K562 (cell line): ENCODE results near the gene ZDHHC19. TPM values are rescaled to one million over a fixed set of nuclear protein-coding genes. Genes with fewer than 3 reads are reported as not detected.

Experiments used
- CBFA2T3 ChIP-seq: fragments of 450-650 bp; IDR thresholded peaks from 2 replicates; pipeline ENCODE4 v1.6.1; 2017
- EP400 ChIP-seq: fragments of 450-650 bp; IDR thresholded peaks from 2 replicates; pipeline ENCODE4 v1.6.1; 2017; ENCODE audit warnings: antibody characterized with exemption, mild to moderate bottlenecking, moderate library complexity
- FOXM1 ChIP-seq, 2 experiments: fragments of 450-650 bp in 1 of 2; sonication (generic) in 1 of 2; formaldehyde crosslinking in 1 of 2; IDR thresholded peaks; 2 replicates each; pipeline versions ENCODE4 v1.6.1 to v1.9.0; 2017 to 2022; ENCODE audit warnings: low read depth in 2 of 2, mild to moderate bottlenecking in 2 of 2, missing genetic modification reagents in 1 of 2, moderate library complexity in 1 of 2
- MTA2 ChIP-seq: fragments of 450-650 bp; IDR thresholded peaks from 2 replicates; pipeline ENCODE4 v1.6.1; 2016; ENCODE audit warnings: low read depth
- NEUROD1 ChIP-seq: fragments of 150-350 bp; IDR thresholded peaks from 2 replicates; pipeline ENCODE4 v1.6.1; 2014; ENCODE audit warnings: borderline replicate concordance, low read length, low read depth; ENCODE audit not compliant: partially characterized antibody
- NFE2L1 ChIP-seq: fragments of 450-650 bp; IDR thresholded peaks from 2 replicates; pipeline ENCODE4 v1.6.1; 2016; ENCODE audit warnings: missing genetic modification characterization, low read depth, mild to moderate bottlenecking, missing compliant biosample characterization, moderate library complexity, borderline replicate concordance
- RUNX1 ChIP-seq: sonication (generic); IDR thresholded peaks from 2 replicates; pipeline ENCODE4 v1.6.1; 2016; ENCODE audit warnings: antibody characterized with exemption, low read depth
- TCF7L2 ChIP-seq: fragments of 150-350 bp; IDR thresholded peaks from 2 replicates; pipeline ENCODE4 v1.6.1; 2016; ENCODE audit warnings: low read depth, mild to moderate bottlenecking, low read length, moderate library complexity
- ZBTB26 ChIP-seq: fragments of 450-650 bp; formaldehyde crosslinking; IDR thresholded peaks from 2 replicates; pipeline ENCODE4 v1.4.0; 2022; ENCODE audit warnings: missing genetic modification characterization
- ZBTB5 ChIP-seq: fragments of 450-650 bp; IDR thresholded peaks from 2 replicates; pipeline ENCODE4 v1.6.1; 2017; ENCODE audit warnings: antibody characterized with exemption
- ZBTB8A ChIP-seq: fragments of 450-650 bp; IDR thresholded peaks from 2 replicates; pipeline ENCODE4 v1.6.1; 2018; ENCODE audit warnings: mild to moderate bottlenecking, moderate library complexity; ENCODE audit not compliant: partially characterized antibody
- ZNF518B ChIP-seq: fragments of 250-450 bp; sonication (Bioruptor Pico); IDR thresholded peaks from 2 replicates; pipeline ENCODE4 v1.5.0; 2021; ENCODE audit warnings: mild to moderate bottlenecking, moderate library complexity
- polyA plus RNA-seq, 8 experiments: library from polyadenylated mRNA; depleted of rRNA in 4 of 8; stranded (reverse) in 5 of 8; unstranded in 3 of 8; fragments of >200 nt; fragmentation: Nextera tagmentation in 2 of 8; fragmentation: Illumina TruSeq in 1 of 8; extraction: Ambion mirVana in 2 of 8; extraction: Trizol in 1 of 8; gene quantifications; 2 replicates each; pipeline versions ENCODE4 v1.2.1 to v1.2.3, GENCODE V29; 2011 to 2014; ENCODE audit warnings: inconsistent platforms in 1 of 8, missing spikeins in 1 of 8
- total RNA-seq, 7 experiments: library from RNA; depleted of rRNA in 6 of 7; stranded (reverse); fragments of >200 nt in 6 of 7; fragmentation: Illumina TruSeq in 2 of 7; extraction: Trizol in 2 of 7; gene quantifications; 2 replicates each; pipeline versions ENCODE4 v1.2.1 to v1.2.3, GENCODE V29; 2011 to 2021; ENCODE audit warnings: low replicate concordance in 1 of 7
- TF ChIP-seq, protein P1 (sequence below), 2 experiments: fragments of 450-650 bp; IDR thresholded peaks; 2 replicates each; pipeline ENCODE4 v1.6.1; 2016; ENCODE audit warnings: mild to moderate bottlenecking in 2 of 2, borderline replicate concordance in 1 of 2, low read depth in 1 of 2, moderate library complexity in 1 of 2

ZDHHC19 gene
- total and polyA plus RNA-seq, 9 of the 15 experiments (the other 6 are each of a cell fraction or from before 2014, with no cell fraction given) = 0.40 to 5.5 (median 1.1) TPM

- no peak for TF ChIP-seq ZNF518B
- TF ChIP-seq MTA2 = no peak
- TF ChIP-seq TCF7L2 = no peak
- TF ChIP-seq, protein P1, sequence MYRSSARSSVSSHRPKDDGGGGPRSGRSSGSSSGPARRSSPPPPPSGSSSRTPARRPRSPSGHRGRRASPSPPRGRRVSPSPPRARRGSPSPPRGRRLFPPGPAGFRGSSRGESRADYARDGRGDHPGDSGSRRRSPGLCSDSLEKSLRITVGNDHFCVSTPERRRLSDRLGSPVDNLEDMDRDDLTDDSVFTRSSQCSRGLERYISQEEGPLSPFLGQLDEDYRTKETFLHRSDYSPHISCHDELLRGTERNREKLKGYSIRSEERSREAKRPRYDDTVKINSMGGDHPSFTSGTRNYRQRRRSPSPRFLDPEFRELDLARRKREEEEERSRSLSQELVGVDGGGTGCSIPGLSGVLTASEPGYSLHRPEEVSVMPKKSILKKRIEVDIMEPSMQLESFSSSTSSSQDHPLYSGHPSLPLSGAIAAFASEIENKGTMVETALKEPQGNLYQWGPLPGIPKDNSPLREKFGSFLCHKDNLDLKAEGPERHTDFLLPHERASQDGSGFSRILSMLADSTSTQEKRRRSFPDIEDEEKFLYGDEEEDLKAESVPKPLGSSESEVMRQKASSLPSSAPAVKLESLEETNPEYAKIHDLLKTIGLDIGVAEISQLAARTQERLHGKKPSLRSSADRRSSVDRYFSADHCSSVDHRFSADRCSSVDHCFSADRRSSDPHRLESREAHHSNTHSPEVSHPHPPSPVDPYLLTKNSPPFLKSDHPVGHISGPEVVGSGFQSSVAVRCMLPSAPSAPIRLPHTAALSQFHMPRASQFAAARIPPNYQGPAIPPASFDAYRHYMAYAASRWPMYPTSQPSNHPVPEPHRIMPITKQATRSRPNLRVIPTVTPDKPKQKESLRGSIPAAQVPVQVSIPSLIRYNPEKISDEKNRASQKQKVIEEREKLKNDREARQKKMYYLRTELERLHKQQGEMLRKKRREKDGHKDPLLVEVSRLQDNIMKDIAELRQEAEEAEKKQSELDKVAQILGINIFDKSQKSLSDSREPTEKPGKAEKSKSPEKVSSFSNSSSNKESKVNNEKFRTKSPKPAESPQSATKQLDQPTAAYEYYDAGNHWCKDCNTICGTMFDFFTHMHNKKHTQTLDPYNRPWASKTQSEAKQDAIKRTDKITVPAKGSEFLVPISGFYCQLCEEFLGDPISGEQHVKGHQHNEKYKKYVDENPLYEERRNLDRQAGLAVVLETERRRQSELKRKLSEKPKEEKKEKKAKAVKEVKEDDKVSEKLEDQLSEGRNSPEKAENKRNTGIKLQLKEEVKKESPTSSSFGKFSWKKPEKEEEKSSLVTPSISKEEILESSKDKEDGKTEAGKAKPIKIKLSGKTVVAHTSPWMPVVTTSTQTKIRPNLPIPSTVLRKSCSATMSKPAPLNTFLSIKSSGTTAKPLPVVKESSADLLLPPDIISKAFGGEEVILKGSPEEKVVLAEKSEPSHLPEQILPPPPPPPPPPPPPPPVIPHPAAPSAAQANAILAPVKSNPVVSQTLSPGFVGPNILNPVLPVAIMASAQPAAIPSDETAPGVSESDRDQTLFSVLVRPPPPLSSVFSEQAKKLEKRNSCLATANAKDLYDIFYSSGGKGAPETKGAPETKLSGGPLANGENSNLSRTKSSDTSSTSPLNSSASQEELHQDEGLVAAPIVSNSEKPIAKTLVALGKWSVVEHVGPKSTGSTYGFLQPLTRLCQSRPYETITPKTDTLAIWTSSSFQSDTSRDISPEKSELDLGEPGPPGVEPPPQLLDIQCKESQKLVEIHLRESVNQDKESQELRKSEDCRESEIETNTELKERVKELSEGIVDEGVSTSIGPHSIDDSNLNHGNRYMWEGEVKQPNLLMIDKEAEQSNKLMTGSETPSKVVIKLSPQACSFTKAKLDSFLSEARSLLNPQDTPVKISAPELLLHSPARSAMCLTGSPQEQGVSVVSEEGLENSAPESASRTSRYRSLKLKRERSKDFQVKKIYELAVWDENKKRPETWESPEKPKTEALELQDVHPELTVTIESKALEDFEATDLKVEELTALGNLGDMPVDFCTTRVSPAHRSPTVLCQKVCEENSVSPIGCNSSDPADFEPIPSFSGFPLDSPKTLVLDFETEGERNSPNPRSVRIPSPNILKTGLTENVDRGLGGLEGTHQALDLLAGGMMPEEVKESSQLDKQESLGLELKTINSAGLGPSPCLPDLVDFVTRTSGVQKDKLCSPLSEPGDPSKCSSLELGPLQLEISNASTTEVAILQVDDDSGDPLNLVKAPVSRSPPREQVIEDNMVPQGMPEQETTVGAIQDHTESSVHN (IDR thresholded peaks at IDR 0.05; ENCODE audit: borderline replicate concordance in 1 of 2, low read depth in 1 of 2) = no peak
- no peak for TF ChIP-seq FOXM1 (IDR thresholded peaks at IDR 0.05; ENCODE audit: low read depth)
- no peak for TF ChIP-seq FOXM1 (CRISPR knock-in tag; IDR thresholded peaks at IDR 0.05; ENCODE audit: low read depth)
- 0 out of 2 replicates have a peak, but pooled peaks have one; percentile 4 for TF ChIP-seq CBFA2T3
- TF ChIP-seq ZBTB26 (CRISPR knock-in tag) = peak; percentile 98
- no peak for TF ChIP-seq ZBTB8A
- TF ChIP-seq NFE2L1 = no peak
- TF ChIP-seq NEUROD1 = no peak
- 0 out of 2 replicates have a peak, but pooled peaks have one; percentile 45 for TF ChIP-seq ZBTB5
- TF ChIP-seq EP400 = no peak
- TF ChIP-seq RUNX1 = no peak
Observed at GRCh38 chr3:196164576-196164975, 46.6 kb downstream of the ZDHHC19 start (continued).
